Ascending aorta (tissue), 2 donors: Measurements from ENCODE around the gene EXOC1L. TPM values are rescaled to one million over a fixed set of nuclear protein-coding genes. Genes with fewer than 3 reads are reported as not detected.
A peak's percentile ranks its signal among the peaks of the same experiment; 100 is the strongest.

Experiments
- DNase-seq, 2 donors: peaks; one replicate each; pipeline ENCODE4 v3.0.0-alpha.2; 2019; ENCODE audit warnings: low spot score in 2 of 2
- H3K27ac ChIP-seq, 2 donors: fragments of 200-600 bp; sonication (generic); one replicate each; pipeline ENCODE4 v1.5.1; 2016 to 2017; ENCODE audit warnings: mild to moderate bottlenecking in 1 of 2
- H3K27me3 ChIP-seq: fragments of 200-600 bp; sonication (generic); one replicate; pipeline ENCODE4 v1.5.1; 2017
- H3K36me3 ChIP-seq, 2 donors: fragments of 200-600 bp; sonication (generic); one replicate each; pipeline ENCODE4 v1.5.1; 2016
- H3K4me1 ChIP-seq, 2 donors: fragments of 200-600 bp; sonication (generic); one replicate each; pipeline ENCODE4 v1.5.1; 2016 to 2017; ENCODE audit warnings: mild to moderate bottlenecking in 1 of 2
- H3K4me3 ChIP-seq, 2 donors: fragments of 200-600 bp; sonication (generic); one replicate each; pipeline ENCODE4 v1.5.1; 2016 to 2017; ENCODE audit warnings: mild to moderate bottlenecking in 1 of 2
- H3K9me3 ChIP-seq, 2 donors: fragments of 200-600 bp; sonication (generic); one replicate each; pipeline ENCODE4 v1.5.1; 2016
- CTCF ChIP-seq, 3 experiments: fragments of 200-600 bp in 2 of 3; fragments of 450-650 bp in 1 of 3; sonication (generic) in 2 of 3; IDR thresholded peaks; one replicate each; pipeline ENCODE4 v1.5.1; 2016 to 2019; ENCODE audit warnings: antibody characterized with exemption in 3 of 3, mild to moderate bottlenecking in 1 of 3, moderate library complexity in 1 of 3
- intact Hi-C: fragments of 100-400 bp; cut with DNase I; formaldehyde crosslinking; loops from one replicate; pipeline ENCODE4 v1.15.1; 2023
- total RNA-seq: library from RNA; depleted of rRNA; stranded (reverse); fragments of >200 nt; gene quantifications from one replicate; pipeline ENCODE4 v1.1.0, GENCODE V29; 2016

The EXOC1L gene
- total RNA-seq, 1 donor from 2014 or later: not detected

- Histone ChIP-seq H3K4me3 (no peak overlapping the region), H3K4me1 (peaks cover 2 to 11% of the 10 kb centered on the region in 2 donors), H3K9me3 (no peaks in the 10 kb centered on the region), H3K27me3 (no peaks in the 10 kb centered on the region), H3K36me3 (peaks cover 16 to 41% of the 10 kb centered on the region in 2 donors), H3K27ac (peak overlapping the region; percentile 77)
- intact Hi-C loops: loop anchor here (5.0 kb wide), 2 partner anchors 467 to 517 kb away; partner anchors contain the start of genes SRD5A3 and TMEM165
- no peak for TF ChIP-seq CTCF (IDR thresholded peaks at IDR 0.05)
- no peak for DNase-seq
Measured at GRCh38 chr4:55864577-55865223, 45.1 kb downstream of the EXOC1L start.

GRCh38 chr4:55865228-55865806 is 45.7 kb downstream of the EXOC1L start:
- Histone ChIP-seq H3K36me3 (peaks cover 19 to 43% of the 10 kb centered on the region in 2 donors), H3K27ac (peak overlapping the region; percentile 77)
- TF ChIP-seq CTCF (IDR thresholded peaks at IDR 0.05): no peak

GRCh38 chr4:55866290-55866907 is 46.8 kb downstream of the EXOC1L start:
- TF ChIP-seq CTCF (IDR thresholded peaks at IDR 0.05): no peak
- no peak for DNase-seq
- peak overlapping the region in 1 of 2 donors; percentile 14 for H3K4me3 ChIP-seq
- no peaks in the 10 kb centered on the region for H3K9me3 ChIP-seq
- peak overlapping the region; percentile 77 for H3K27ac ChIP-seq
- H3K27me3 ChIP-seq: no peaks in the 10 kb centered on the region
- peaks cover 23 to 45% of the 10 kb centered on the region in 2 donors for H3K36me3 ChIP-seq
- intact Hi-C loops: loop anchor here (1.0 to 5.0 kb wide), 3 partner anchors 13 to 519 kb away; partner anchors contain the start of genes EXOC1, SRD5A3 and TMEM165
- H3K4me1 ChIP-seq: peaks cover 2 to 11% of the 10 kb centered on the region in 2 donors

More at GRCh38 chr4:55865228-55865806, 45.7 kb downstream of the EXOC1L start:
- H3K4me1 ChIP-seq: peaks cover 2 to 11% of the 10 kb centered on the region in 2 donors
- H3K9me3 ChIP-seq: no peaks in the 10 kb centered on the region
- no peak overlapping the region for H3K4me3 ChIP-seq
- no peak for DNase-seq
- no peaks in the 10 kb centered on the region for H3K27me3 ChIP-seq
- intact Hi-C loops: loop anchor here (5.0 kb wide), 2 partner anchors 468 to 518 kb away; partner anchors contain the start of genes SRD5A3 and TMEM165

- peak overlapping the region in 1 of 2 donors; percentile 14 for H3K4me3 ChIP-seq
- TF ChIP-seq CTCF (IDR thresholded peaks at IDR 0.05): peak; percentile 29 to 70 (median 59)
- H3K9me3 ChIP-seq: no peaks in the 10 kb centered on the region
- no peaks in the 10 kb centered on the region for H3K27me3 ChIP-seq
- peaks cover 2 to 11% of the 10 kb centered on the region in 2 donors for H3K4me1 ChIP-seq
- no peak for DNase-seq
- H3K27ac ChIP-seq: peak overlapping the region; percentile 77
- H3K36me3 ChIP-seq: peaks cover 27 to 45% of the 10 kb centered on the region in 2 donors
- intact Hi-C loops: loop anchor here (1.0 to 5.0 kb wide), 3 partner anchors 14 to 520 kb away; partner anchors contain the start of genes EXOC1, SRD5A3 and TMEM165
Measured at GRCh38 chr4:55866973-55867574, 47.5 kb downstream of the EXOC1L start.

- no peak for DNase-seq
- Histone ChIP-seq H3K4me1 (peaks cover 2 to 11% of the 10 kb centered on the region in 2 donors), H3K9me3 (no peaks in the 10 kb centered on the region), H3K4me3 (no peak overlapping the region), H3K36me3 (peaks cover 34 to 38% of the 10 kb centered on the region in 2 donors), H3K27me3 (no peaks in the 10 kb centered on the region), H3K27ac (no peak overlapping the region)
- intact Hi-C loops: loop anchor here (5.0 kb wide), 2 partner anchors 471 to 521 kb away; partner anchors contain the start of genes SRD5A3 and TMEM165
- TF ChIP-seq CTCF (IDR thresholded peaks at IDR 0.05): no peak
Measured at GRCh38 chr4:55868581-55869090, 49.0 kb downstream of the EXOC1L start.
